Spleen (tissue), 7 donors: ENCODE data around the gene VAMP1.

ENCODE experiments used
- CTCF ChIP-seq, 11 experiments: fragments of 200-600 bp in 7 of 11; fragments of 450-650 bp in 4 of 11; sonication (generic) in 4 of 11; IDR thresholded peaks in 8 of 11; conservative IDR thresholded peaks in 3 of 11; 1 replicate in 7 of 11; 2 replicates in 4 of 11; pipeline versions ENCODE4 v1.4.0 to v1.8.0; 2016 to 2021; ENCODE audit warnings: antibody characterized with exemption in 11 of 11, inconsistent platforms in 4 of 11, mild to moderate bottlenecking in 1 of 11
- POLR2AphosphoS5 ChIP-seq, 3 donors: sonication (generic); formaldehyde crosslinking; IDR thresholded peaks; one replicate each; pipeline ENCODE4 v1.5.1; 2017; ENCODE audit warnings: antibody characterized with exemption in 3 of 3
- donor health status: DM: no; HTN: no; CAD: no; lungs with moderate emphysema.
- donor health status: DM: no; HTN: no; CAD: no.
- donor health status: DM: no; HTN: no; CAD: no.

- TF ChIP-seq CTCF (IDR thresholded peaks at IDR 0.05 in 8 of 11, conservative IDR thresholded peaks at IDR 0.05 in 3 of 11), result no peak
- TF ChIP-seq POLR2AphosphoS5 (IDR thresholded peaks at IDR 0.05), result no peak
These were observed 30.0 kb upstream of the VAMP1 start for GRCh38 chr12:6500466-6500865.
